GM19468 (cell line): Measurements from ENCODE around the gene CFAP251.
"Not testable (repeated sequence)": the region's sequence is repeated elsewhere in the genome, so short reads cannot be mapped to it uniquely, and the experiment has no call there.

ENCODE experiments used
- ATAC-seq: cut with Tn5 transposase; IDR thresholded peaks from one replicate; pipeline ENCODE4 v1.9.1; 2021; ENCODE audit warnings: mild to moderate bottlenecking, moderate library complexity, moderate number of reproducible peaks; ENCODE audit not compliant: unreplicated experiment; ENCODE audit errors: extremely low read depth

CFAP251 gene, protein sequence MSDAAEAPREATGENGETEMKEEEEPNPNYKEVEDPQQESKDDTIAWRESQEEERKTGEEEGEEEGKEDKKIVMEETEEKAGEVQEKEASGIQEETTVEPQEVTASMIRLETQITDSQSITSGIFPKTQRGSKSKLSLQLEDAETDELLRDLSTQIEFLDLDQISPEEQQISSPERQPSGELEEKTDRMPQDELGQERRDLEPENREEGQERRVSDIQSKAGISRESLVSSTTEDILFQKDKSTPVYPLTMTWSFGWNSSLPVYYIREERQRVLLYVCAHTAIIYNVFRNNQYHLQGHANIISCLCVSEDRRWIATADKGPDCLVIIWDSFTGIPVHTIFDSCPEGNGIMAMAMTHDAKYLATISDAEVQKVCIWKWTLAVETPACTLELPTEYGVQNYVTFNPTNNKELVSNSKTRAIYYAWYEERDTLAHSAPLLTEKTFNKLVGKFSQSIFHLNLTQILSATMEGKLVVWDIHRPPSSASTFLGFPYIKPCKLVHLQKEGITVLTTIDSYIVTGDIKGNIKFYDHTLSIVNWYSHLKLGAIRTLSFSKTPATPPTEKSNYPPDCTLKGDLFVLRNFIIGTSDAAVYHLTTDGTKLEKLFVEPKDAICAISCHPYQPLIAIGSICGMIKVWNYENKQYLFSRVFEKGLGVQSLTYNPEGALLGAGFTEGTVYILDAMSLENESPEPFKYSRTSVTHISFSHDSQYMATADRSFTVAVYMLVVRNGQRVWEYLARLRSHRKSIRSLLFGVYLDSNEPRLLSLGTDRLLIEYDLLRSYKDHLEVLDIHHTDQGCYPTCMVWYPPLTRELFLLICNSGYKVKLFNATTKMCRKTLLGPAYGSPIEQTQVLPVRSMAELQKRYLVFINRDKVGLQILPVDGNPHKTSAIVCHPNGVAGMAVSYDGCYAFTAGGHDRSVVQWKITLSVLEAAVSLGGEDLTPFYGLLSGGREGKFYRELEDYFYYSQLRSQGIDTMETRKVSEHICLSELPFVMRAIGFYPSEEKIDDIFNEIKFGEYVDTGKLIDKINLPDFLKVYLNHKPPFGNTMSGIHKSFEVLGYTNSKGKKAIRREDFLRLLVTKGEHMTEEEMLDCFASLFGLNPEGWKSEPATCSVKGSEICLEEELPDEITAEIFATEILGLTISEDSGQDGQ

DNA sequence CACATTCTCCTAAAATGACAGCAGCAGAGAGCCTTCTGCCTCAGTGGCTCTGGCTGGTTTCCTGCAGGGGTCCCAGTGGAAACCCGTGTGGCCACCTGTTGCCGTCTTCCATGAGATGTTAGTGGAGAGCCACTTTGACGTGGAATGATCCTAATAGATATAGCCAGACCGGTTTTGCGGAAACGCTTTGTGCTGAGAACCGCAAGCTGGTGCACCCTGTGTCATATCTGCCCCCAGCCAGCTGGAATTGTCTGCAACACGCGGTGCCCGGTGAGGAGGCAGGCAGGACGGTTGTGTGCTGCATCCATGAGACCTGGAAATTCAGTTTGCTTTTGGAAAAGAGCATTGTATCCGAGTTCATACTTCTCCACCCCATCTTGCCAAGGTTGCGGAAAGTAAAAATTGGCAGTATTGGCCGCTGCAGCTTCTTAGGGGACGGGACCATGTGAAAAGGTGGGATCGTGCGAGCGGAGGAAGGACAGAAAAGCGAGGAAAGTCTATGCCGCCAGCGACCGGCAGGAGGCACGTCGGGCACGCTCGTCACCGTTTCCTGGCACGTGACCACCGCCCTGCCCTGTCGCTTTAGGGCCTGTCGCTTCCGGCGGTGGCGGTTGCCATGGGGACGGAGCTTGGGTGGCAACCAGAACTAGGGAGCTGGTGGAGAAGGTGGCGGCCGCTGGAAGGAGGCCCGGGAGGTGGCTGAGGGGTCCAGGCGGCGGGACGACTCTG lies at the start of gene CFAP251:
Gene CFAP251 (plus strand): TSS at position 643 of the 729 bp plus-strand sequence. CDS start 2,714 bp downstream, outside the sequence.
- ATAC-seq, result peak; percentile 87

DNA sequence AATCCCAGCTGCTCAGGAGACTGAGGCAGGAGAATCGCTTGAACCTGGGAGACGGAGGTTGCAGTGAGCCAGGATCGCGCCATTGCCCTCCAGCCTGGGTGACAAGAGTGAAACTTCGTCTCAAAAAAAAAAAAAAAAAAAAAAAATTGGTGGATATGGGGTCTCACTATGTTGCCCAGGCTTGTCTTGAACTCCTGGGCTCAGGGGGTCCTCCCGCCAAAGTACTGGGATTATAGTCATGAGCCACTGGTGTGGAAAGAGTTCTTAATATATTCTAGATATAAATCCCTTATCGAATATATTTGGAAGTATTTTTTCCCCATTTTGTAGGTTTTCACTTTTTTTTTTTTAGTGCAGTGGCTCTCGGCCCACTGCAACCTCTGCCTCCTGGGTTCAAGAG lies 49.2 kb upstream of the CFAP251 start:
- ATAC-seq, result not testable (repeated sequence)

- no peak for ATAC-seq
These were observed 46.9 kb upstream of the CFAP251 start for GRCh38 chr12:121871467-121871866.

DNA sequence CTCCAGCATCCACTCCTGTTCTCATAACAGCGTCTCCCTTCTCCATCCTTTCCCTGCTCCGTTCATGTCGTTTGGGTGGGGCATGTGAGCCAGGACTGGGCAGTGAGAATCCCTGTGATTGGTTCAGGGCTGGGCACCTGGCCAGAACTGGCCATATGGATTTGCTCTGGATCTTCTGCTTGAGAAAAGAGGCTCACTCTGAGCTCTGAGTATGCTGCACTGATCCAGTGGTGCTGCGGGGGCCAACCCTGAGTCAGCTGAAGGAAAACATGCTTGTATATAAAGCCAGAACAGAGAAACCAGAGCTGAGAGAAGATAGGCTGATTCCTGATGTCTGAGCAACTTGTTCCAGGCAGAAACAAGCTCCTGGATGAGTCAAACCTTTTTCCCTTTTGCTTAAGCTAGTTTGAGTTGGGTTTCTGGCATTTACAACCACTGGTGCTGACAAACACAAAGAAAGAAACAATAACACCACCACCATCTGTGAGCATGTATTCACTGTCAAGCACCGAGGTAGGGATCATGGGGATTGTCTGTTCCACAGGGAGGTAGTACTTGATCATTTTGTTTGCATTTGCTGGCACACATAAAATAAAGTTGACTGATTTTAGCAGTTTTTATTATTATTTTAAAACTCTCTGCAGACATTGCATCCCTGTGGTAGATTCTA lies 45.7 kb upstream of the CFAP251 start:
- ATAC-seq, result no peak

DNA sequence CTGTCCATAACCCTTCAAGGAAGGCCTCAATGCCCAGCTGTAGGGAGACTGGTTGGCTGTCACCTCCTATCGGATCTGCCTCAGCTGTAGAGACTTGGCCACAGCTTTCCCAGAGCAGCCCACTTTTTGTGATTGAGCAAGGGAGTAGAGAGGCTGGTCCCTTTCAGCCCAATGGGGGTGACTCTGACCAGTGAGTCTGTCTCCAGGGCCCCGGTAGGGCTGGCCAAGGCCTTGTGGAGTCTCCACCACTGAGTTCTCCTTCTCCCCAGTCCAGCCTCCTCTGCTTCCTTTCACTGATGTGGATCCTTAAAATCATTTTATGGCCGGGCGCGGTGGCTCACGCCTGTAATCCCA lies 45.2 kb upstream of the CFAP251 start:
- no peak for ATAC-seq

DNA sequence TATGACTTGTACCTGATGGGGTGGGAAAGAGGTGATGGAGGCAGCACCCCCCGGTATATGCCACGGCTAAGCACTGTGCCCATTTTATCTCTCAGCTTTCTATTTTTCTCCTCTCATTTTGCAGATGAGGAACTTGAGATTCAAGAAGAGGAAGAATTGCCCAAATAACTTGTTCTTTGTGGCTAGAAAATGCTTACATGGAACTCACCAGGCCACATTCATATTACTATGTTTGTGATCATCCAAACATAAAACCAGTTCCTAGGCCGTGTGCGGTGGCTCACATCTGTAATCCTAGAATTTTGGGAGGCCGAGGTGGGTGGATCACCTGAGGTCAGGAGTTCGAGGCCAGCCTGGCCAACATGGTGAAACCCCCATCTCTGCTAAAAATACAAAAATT lies 44.3 kb upstream of the CFAP251 start:
- ATAC-seq, result no peak

- no peak for ATAC-seq
These were observed 42.8 kb upstream of the CFAP251 start for GRCh38 chr12:121875582-121875981.

GRCh38 chr12:121876080-121876447 lies 42.3 kb upstream of the CFAP251 start:
- ATAC-seq, result not testable (repeated sequence)

- ATAC-seq, result no peak
These were observed 35.1 kb upstream of the CFAP251 start for GRCh38 chr12:121883315-121883660.

GRCh38 chr12:121885129-121885528 lies 33.3 kb upstream of the CFAP251 start:
- ATAC-seq, result not testable (repeated sequence)

DNA sequence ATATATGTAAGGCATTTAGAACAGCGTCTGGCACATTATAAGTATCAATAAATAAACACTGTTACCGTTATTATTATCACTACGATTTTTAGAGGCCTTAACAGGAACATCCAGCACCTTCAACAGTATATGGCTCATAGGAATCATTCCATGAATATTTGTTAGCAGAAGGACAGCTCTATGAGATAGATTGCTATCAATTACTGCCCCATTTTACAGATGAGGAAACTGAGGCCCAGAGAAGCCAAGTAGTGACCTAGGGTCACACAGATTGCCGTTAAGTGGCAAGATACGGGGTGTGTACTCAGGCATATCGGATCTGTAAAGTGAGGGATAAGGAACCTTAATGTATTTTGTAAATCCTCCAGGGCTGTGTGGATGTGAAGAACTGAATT lies 30.3 kb upstream of the CFAP251 start:
- ATAC-seq, result no peak

- peak; percentile 74 for ATAC-seq
These were observed 29.7 kb upstream of the CFAP251 start, which contains the start of gene PSMD9 for GRCh38 chr12:121888478-121889273. Gene PSMD9, plus strand, starts transcription at chr12:121888790. Its CDS starts 67 bp downstream, at chr12:121888857.

DNA sequence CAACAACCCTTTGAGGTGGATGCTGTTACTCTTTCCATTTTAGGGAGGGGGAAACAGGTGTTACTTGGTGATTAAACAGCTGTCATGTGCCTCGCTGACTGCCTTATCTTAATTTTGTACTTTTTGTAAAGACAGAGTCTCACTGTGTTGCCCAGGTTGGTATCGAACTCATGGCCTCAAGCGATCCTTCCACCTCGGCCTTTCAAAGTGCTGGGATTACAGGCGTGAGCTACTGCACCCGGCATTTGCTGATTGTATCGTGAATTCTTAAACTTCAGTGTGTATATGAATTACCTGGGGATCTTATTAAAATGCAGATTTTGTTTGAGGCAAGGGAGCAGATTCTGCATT lies 29.1 kb upstream of the CFAP251 start:
- ATAC-seq, result no peak

GRCh38 chr12:121889661-121890060 lies 28.7 kb upstream of the CFAP251 start:
- ATAC-seq, result not testable (repeated sequence)

DNA sequence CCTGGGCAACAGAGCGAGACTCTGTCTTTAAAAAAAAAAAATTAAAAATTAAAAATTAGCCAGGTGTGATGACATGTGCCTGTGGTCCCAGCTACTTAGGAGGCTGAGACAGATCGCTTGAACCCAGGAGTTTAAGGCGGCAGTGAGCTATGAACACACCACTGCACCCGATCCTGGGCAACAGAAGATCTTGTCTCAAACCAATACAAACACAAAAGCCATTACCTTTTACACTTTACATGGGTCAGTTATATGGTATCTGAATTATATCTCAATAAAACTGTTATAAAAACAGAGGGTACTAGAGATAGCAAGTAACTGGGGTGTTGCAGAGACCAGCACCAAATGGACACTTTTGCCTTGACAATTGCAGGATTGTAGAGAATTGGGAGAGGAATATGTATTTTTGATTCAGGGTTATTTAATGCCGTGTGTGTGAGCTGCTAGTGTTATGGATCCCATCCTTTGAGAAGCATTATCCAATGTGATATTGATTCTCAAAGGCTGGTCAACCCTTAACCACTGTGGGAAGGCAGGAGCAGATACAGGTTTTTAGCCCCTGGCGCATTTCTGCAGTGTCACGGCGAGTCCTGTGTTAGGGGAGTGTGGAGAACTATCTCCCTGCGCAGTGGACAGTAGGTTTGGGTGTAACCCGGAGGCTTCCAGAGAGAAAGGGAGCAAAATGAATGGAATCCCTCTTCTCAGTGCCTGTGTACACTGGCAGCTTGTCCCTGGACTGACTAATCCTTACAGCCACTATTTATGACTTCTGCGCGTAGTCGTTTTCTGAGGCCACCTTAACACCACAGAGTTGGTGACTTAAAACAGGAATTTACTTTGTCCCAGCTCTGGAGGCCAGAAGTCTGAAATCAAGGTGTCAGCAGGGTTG lies 25.5 kb upstream of the CFAP251 start:
- ATAC-seq, result no peak

DNA sequence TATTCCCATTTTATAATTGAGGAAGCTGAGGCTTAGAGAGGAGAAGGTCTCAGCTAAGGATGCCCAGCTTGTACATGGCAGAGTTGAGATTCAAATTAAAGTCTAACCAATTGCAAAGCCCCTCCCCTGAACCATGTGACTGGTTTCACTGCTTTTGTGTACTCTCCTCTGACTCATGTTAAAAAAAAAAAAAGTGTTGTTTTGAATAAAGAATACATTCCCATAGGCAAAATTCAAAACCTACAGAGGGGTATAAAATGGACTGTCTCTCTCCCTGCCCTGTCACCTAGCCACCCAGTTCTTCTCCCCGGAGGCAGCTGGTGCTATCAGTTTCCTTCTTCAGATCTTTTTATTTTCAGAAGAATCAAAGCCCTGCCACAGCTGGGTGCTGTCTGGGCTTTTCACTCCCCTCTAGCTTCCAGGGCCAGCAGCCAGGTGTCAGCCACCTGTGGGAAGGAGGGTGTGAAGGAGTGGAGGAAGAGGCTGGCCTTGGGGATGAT lies 24.4 kb upstream of the CFAP251 start:
- no peak for ATAC-seq

- ATAC-seq, result no peak
These were observed 23.8 kb upstream of the CFAP251 start for GRCh38 chr12:121894633-121895032.

DNA sequence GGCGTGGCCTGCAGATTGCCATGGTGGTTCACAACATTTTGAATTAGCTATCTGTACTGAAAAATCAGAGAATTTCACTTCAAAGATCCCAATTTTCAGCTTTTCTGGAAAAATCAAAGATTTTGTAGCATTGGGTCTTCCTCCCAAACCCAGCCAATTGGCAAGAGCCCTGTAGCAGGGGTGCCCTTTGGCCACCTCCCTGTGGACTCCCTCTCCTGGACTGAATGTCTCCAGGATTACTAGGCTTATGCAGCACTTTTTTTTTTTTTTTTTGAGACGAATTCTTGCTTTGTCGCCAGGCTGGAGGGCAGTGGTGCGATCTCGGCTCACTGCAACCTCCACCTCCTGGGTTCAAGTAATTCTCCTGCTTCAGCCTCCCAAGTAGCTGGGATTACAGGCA lies 20.1 kb upstream of the CFAP251 start:
- no peak for ATAC-seq
